ENCODE measurements around the gene POU3F1.

DNA sequence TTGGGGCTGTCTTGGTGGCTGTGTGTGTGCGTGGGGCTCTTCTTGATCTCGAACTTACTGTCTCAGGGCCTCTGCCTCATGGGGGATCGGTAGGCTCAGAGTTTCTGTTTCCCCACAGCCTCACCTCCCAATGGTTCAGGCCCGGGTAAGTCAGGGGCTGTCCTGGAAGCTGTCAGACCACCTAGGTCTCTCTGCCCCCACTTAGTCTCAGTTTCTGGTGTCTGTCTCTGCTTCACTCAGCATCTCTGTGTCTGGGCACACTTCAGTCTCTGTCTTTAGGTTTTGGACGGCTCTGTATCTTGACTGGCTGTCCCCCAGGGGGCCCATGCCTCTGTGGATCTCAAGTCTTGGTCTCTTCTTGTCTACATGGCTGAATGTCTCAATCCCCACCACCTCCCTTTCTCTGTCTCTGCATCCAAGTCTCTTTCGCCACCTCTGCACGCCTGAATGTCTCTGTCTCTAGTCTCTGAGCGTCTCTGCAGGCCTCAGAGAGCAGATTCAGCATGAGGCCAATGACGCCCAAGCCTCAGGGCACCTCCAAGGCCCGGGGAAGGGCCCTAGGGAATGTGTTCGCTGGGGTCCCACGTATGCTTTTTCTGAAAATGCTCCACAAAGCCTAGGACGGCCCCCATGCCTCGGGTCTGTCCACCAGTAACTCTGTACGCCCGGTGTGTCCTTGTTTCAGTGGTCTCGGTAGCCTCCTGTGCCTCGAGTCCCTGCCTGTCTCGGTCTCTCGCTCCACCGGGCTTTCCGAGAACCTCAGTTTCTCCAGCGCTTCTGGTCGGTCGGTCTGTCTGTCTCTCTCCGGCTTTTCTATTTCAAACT, 42.1 kb downstream of the POU3F1 start:
- TF ChIP-seq, protein P1, sequence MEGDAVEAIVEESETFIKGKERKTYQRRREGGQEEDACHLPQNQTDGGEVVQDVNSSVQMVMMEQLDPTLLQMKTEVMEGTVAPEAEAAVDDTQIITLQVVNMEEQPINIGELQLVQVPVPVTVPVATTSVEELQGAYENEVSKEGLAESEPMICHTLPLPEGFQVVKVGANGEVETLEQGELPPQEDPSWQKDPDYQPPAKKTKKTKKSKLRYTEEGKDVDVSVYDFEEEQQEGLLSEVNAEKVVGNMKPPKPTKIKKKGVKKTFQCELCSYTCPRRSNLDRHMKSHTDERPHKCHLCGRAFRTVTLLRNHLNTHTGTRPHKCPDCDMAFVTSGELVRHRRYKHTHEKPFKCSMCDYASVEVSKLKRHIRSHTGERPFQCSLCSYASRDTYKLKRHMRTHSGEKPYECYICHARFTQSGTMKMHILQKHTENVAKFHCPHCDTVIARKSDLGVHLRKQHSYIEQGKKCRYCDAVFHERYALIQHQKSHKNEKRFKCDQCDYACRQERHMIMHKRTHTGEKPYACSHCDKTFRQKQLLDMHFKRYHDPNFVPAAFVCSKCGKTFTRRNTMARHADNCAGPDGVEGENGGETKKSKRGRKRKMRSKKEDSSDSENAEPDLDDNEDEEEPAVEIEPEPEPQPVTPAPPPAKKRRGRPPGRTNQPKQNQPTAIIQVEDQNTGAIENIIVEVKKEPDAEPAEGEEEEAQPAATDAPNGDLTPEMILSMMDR (IDR thresholded peaks at IDR 0.05) = no peak
- TF ChIP-seq POLR2A (IDR thresholded peaks at IDR 0.05) = no peak

Data from Peyer's patch (tissue), 4 donors.